HG03521 (cell line): ENCODE results near the gene GTF2F1.
"Not testable (repeated sequence)": the region's sequence is repeated elsewhere in the genome, so short reads cannot be mapped to it uniquely, and the experiment has no call there.

Experiments used
- ATAC-seq: cut with Tn5 transposase; IDR thresholded peaks from one replicate; pipeline ENCODE4 v1.9.1; 2021; ENCODE audit warnings: mild to moderate bottlenecking, moderate library complexity; ENCODE audit not compliant: unreplicated experiment

GTF2F1 gene

GRCh38 chr19:6360445-6360844, 32.5 kb downstream of the GTF2F1 start:
- not testable (repeated sequence) for ATAC-seq

- no peak for ATAC-seq
Observed at GRCh38 chr19:6359568-6360341, 33.2 kb downstream of the GTF2F1 start.

- ATAC-seq, result no peak
Observed at GRCh38 chr19:6358003-6358402, 35.0 kb downstream of the GTF2F1 start.

GRCh38 chr19:6357174-6357573, 35.8 kb downstream of the GTF2F1 start:
- ATAC-seq, result no peak

GRCh38 chr19:6355321-6356040, 37.5 kb downstream of the GTF2F1 start:
- ATAC-seq, result not testable (repeated sequence)

GRCh38 chr19:6354098-6354674, 38.8 kb downstream of the GTF2F1 start:
- no peak for ATAC-seq

GRCh38 chr19:6352381-6353165, 40.4 kb downstream of the GTF2F1 start:
- no peak for ATAC-seq

GRCh38 chr19:6350688-6351087, 42.3 kb downstream of the GTF2F1 start:
- ATAC-seq, result no peak

- not testable (repeated sequence) for ATAC-seq
Observed at GRCh38 chr19:6349271-6349670, 43.7 kb downstream of the GTF2F1 start.

- ATAC-seq, result no peak
Observed at GRCh38 chr19:6343462-6343861, 49.5 kb downstream of the GTF2F1 start.

- no peak for ATAC-seq
Observed at GRCh38 chr19:6340493-6341201, 52.3 kb downstream of the GTF2F1 start.

- ATAC-seq, result no peak
Observed at GRCh38 chr19:6334490-6335285, 58.3 kb downstream of the GTF2F1 start.

- ATAC-seq, result no peak
Observed at GRCh38 chr19:6333439-6333838, 59.5 kb downstream of the GTF2F1 start, which contains the start of gene ACER1. Gene ACER1 (minus strand): TSS chr19:6333612. CDS start chr19:6333551, 61 bp downstream.
